NT2/D1 (cell line): ENCODE data around the gene RBFOX2.

Experiments
- SUZ12 ChIP-seq: IDR thresholded peaks from 2 replicates; pipeline ENCODE4 v1.6.1; 2011; ENCODE audit not compliant: insufficient read length, insufficient read depth; ENCODE audit errors: extremely low read depth
- ZNF274 ChIP-seq: IDR thresholded peaks from 2 replicates; pipeline ENCODE4 v1.6.1; 2011; ENCODE audit warnings: mild to moderate bottlenecking, low read depth, low read length

DNA sequence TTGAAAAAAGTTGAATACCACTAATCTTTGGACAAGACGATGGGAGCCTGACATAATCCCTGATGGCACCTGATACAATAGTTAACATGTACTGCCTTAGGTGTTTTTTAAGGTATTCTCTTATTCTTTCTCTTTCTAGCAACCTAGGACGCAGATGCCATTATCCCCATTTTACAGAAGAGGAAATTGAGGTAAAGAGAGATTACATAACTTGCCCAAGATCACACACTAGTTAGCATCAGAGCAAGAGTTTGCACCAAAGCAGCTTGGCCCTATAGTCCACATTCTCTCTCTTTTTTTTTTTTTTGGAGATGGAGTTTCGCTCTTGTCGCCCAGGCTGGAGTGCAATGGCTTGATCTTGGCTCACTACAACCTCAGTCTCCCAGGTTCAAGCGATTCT, 35.7 kb upstream of the RBFOX2 start:
- TF ChIP-seq ZNF274 (no peak), SUZ12 (no peak)
